ENCODE results near the gene SPDYE18.
"Not testable (repeated sequence)": the region's sequence is repeated elsewhere in the genome, so short reads cannot be mapped to it uniquely, and the experiment has no call there.

Gene SPDYE18

DNA sequence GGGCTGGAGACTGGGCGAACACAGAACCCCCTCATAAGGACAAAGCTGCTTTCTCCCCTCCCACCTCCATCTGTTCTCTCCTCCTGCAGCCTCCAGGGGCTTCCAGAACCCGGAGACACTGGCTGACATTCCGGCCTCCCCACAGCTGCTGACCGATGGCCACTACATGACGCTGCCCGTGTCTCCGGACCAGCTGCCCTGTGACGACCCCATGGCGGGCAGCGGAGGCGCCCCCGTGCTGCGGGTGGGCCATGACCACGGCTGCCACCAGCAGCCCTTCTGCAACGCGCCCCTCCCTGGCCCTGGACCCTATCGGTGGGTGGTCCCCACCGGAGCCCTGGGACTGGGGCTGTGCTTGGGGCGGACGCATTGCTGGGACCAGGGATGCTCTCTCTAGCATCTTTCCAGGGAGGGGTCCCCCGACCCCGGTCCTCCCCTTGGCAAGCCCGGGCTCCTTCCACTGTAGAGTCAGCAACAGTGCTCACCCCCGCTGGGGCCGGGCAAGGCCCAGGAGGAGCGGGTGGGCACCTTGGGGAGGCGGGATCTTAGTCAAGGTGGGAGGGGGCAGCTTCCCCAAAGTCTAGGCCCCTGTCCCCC lies 56.8 kb downstream of the SPDYE18 start:
- WGBS (ENCODE audit: insufficient coverage): 100% methylated on average over 2 of the region's 27 CpGs
- H3K27me3 ChIP-seq (replicated peaks in 2 of 5; ENCODE audit: control insufficient read depth in 4 of 5, insufficient read depth in 5 of 5, low read length in 4 of 5); H3K36me3 ChIP-seq (ENCODE audit: control insufficient read depth in 4 of 4, insufficient read depth in 4 of 4, low read length in 3 of 4); H3K4me3 ChIP-seq (ENCODE audit: control insufficient read depth in 1 of 7, extremely low read depth in 1 of 7, insufficient read depth in 4 of 7, low read depth in 2 of 7, low read length in 6 of 7); H3K4me1 ChIP-seq (ENCODE audit: control extremely low read depth in 1 of 4, control insufficient read depth in 4 of 4, insufficient read depth in 4 of 4, low read length in 3 of 4); H3K27ac ChIP-seq (ENCODE audit: insufficient read depth in 1 of 2, low read depth in 1 of 2, low read length in 2 of 2, poor library complexity in 1 of 2, severe bottlenecking in 2 of 2); DNase-seq; H3K9me3 ChIP-seq (ENCODE audit: control extremely low read depth in 1 of 5, control insufficient read depth in 4 of 5, insufficient read depth in 2 of 5, low read depth in 1 of 5, low read length in 4 of 5); POLR2A ChIA-PET; CTCF ChIA-PET: not testable (repeated sequence)

DNA sequence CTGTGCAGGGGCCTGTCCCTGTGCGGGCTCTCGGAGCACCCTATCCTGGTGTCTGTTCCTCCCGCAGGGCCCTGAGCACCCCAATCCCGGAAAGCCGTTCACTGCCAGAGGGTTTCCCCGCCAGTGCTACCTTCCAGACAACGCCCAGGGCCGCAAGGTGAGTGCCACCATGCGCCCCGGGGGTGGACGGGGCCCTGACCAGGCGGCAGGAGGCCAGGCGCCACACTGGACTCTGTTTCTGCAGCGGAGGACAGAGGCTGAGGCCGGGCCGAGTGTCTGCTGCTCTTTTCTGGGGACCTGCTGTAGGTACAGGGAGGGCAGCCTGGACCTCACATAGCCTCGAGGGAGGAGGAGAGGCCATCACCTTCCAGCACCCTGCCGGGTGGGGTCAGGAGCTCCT lies 58.2 kb downstream of the SPDYE18 start:
- WGBS (ENCODE audit: insufficient coverage): no CpG with 5 or more reads among the region's 18 CpGs
- CTCF ChIA-PET; DNase-seq; H3K9me3 ChIP-seq (ENCODE audit: control extremely low read depth in 1 of 5, control insufficient read depth in 4 of 5, insufficient read depth in 2 of 5, low read depth in 1 of 5, low read length in 4 of 5); H3K27me3 ChIP-seq (replicated peaks in 2 of 5; ENCODE audit: control insufficient read depth in 4 of 5, insufficient read depth in 5 of 5, low read length in 4 of 5); H3K27ac ChIP-seq (ENCODE audit: insufficient read depth in 1 of 2, low read depth in 1 of 2, low read length in 2 of 2, poor library complexity in 1 of 2, severe bottlenecking in 2 of 2); H3K36me3 ChIP-seq (ENCODE audit: control insufficient read depth in 4 of 4, insufficient read depth in 4 of 4, low read length in 3 of 4); POLR2A ChIA-PET; H3K4me3 ChIP-seq (ENCODE audit: control insufficient read depth in 1 of 7, extremely low read depth in 1 of 7, insufficient read depth in 4 of 7, low read depth in 2 of 7, low read length in 6 of 7); H3K4me1 ChIP-seq (ENCODE audit: control extremely low read depth in 1 of 4, control insufficient read depth in 4 of 4, insufficient read depth in 4 of 4, low read length in 3 of 4): not testable (repeated sequence)

DNA sequence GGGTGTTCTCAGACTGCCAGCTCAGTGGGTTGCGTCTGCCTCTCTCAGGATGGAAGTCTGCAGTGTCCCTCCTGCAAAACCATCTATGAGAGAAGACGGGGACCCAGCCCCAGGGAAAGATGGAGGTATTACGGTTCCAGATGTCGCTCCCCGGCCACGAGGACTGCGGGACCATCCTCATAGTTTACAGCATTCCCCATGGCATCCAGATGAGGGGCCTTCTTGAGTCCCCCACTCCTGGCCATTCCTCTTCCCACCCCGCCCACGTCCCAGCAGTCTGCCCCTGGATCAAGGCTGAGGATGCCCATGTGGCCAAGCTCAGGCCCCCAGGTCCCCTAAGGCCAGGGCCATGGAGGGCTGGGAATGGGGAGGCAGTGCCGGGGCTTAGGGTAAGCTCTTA lies 59.1 kb downstream of the SPDYE18 start:
- not testable (repeated sequence) for H3K27me3 ChIP-seq (replicated peaks in 2 of 5; ENCODE audit: control insufficient read depth in 4 of 5, insufficient read depth in 5 of 5, low read length in 4 of 5)

DNA sequence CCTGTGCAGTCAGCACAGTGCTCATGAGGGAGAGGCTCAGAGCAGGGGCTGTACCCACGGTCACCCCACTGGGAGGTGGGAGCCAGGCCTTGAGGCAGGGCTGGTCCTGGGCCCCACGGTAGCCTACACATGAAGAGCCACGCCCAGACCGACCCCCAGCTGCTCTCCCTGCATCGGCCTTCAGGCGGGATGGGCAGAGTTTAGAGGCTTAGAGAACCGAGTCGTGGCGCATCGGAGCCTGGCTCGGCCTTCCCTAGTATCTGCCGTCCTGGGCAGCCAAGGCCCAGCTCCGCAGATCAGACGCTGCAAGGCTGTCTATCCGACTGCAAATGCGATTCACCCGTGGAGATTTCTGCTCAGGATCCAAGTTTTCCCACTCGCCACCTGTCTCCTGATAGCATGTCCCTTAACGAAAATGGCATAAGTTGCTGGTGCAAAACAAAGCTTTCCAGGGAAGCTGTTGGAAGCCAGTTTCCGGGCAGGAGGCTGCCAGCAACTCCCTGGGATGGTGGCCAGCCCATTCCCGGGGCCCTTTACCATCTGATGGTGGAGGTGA lies 59.6 kb downstream of the SPDYE18 start:
- not testable (repeated sequence) for H3K4me1 ChIP-seq (ENCODE audit: control extremely low read depth in 1 of 4, control insufficient read depth in 4 of 4, insufficient read depth in 4 of 4, low read length in 3 of 4)
- WGBS (ENCODE audit: insufficient coverage): 60% methylated on average over 1 of the region's 21 CpGs

More for the DNA sequence above, 59.1 kb downstream of the SPDYE18 start:
- CTCF ChIA-PET; H3K36me3 ChIP-seq (ENCODE audit: control insufficient read depth in 4 of 4, insufficient read depth in 4 of 4, low read length in 3 of 4); H3K27ac ChIP-seq (ENCODE audit: insufficient read depth in 1 of 2, low read depth in 1 of 2, low read length in 2 of 2, poor library complexity in 1 of 2, severe bottlenecking in 2 of 2); H3K4me3 ChIP-seq (ENCODE audit: control insufficient read depth in 1 of 7, extremely low read depth in 1 of 7, insufficient read depth in 4 of 7, low read depth in 2 of 7, low read length in 6 of 7); POLR2A ChIA-PET; H3K9me3 ChIP-seq (ENCODE audit: control extremely low read depth in 1 of 5, control insufficient read depth in 4 of 5, insufficient read depth in 2 of 5, low read depth in 1 of 5, low read length in 4 of 5); DNase-seq; H3K4me1 ChIP-seq (ENCODE audit: control extremely low read depth in 1 of 4, control insufficient read depth in 4 of 4, insufficient read depth in 4 of 4, low read length in 3 of 4): not testable (repeated sequence)
- 99% methylated on average over 8 of the region's 10 CpGs for WGBS (ENCODE audit: insufficient coverage)

DNA sequence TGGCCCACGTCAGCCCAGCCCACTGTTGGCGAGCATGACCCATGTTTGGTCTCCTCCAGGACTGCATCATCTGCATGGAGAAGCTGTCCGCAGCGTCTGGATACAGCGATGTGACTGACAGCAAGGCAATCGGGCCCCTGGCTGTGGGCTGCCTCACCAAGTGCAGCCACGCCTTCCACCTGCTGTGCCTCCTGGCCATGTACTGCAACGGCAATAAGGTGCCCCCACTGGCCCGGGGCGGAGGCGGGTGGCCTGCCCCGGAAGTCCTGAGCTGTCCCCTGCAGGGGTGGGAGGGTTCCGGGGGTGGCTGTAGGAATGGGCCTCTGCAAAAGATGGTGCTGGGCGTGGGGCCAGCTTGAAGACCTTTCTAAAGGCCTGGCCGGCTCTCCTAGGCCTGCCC lies 60.3 kb downstream of the SPDYE18 start:
- H3K36me3 ChIP-seq (ENCODE audit: control insufficient read depth in 4 of 4, insufficient read depth in 4 of 4, low read length in 3 of 4); H3K4me3 ChIP-seq (ENCODE audit: control insufficient read depth in 1 of 7, extremely low read depth in 1 of 7, insufficient read depth in 4 of 7, low read depth in 2 of 7, low read length in 6 of 7); DNase-seq; H3K27ac ChIP-seq (ENCODE audit: insufficient read depth in 1 of 2, low read depth in 1 of 2, low read length in 2 of 2, poor library complexity in 1 of 2, severe bottlenecking in 2 of 2); H3K9me3 ChIP-seq (ENCODE audit: control extremely low read depth in 1 of 5, control insufficient read depth in 4 of 5, insufficient read depth in 2 of 5, low read depth in 1 of 5, low read length in 4 of 5); H3K4me1 ChIP-seq (ENCODE audit: control extremely low read depth in 1 of 4, control insufficient read depth in 4 of 4, insufficient read depth in 4 of 4, low read length in 3 of 4); H3K27me3 ChIP-seq (replicated peaks in 2 of 5; ENCODE audit: control insufficient read depth in 4 of 5, insufficient read depth in 5 of 5, low read length in 4 of 5); POLR2A ChIA-PET; CTCF ChIA-PET: not testable (repeated sequence)
- WGBS (ENCODE audit: insufficient coverage): 76% methylated on average over 7 of the region's 15 CpGs

More for the DNA sequence above, 59.6 kb downstream of the SPDYE18 start:
- POLR2A ChIA-PET; H3K4me3 ChIP-seq (ENCODE audit: control insufficient read depth in 1 of 7, extremely low read depth in 1 of 7, insufficient read depth in 4 of 7, low read depth in 2 of 7, low read length in 6 of 7); H3K27me3 ChIP-seq (replicated peaks in 2 of 5; ENCODE audit: control insufficient read depth in 4 of 5, insufficient read depth in 5 of 5, low read length in 4 of 5); H3K9me3 ChIP-seq (ENCODE audit: control extremely low read depth in 1 of 5, control insufficient read depth in 4 of 5, insufficient read depth in 2 of 5, low read depth in 1 of 5, low read length in 4 of 5); DNase-seq; CTCF ChIA-PET; H3K27ac ChIP-seq (ENCODE audit: insufficient read depth in 1 of 2, low read depth in 1 of 2, low read length in 2 of 2, poor library complexity in 1 of 2, severe bottlenecking in 2 of 2); H3K36me3 ChIP-seq (ENCODE audit: control insufficient read depth in 4 of 4, insufficient read depth in 4 of 4, low read length in 3 of 4): not testable (repeated sequence)
